ENCODE data around the gene THG1L.
"Not testable (repeated sequence)": the region's sequence is repeated elsewhere in the genome, so short reads cannot be mapped to it uniquely, and the experiment has no call there.

DNA sequence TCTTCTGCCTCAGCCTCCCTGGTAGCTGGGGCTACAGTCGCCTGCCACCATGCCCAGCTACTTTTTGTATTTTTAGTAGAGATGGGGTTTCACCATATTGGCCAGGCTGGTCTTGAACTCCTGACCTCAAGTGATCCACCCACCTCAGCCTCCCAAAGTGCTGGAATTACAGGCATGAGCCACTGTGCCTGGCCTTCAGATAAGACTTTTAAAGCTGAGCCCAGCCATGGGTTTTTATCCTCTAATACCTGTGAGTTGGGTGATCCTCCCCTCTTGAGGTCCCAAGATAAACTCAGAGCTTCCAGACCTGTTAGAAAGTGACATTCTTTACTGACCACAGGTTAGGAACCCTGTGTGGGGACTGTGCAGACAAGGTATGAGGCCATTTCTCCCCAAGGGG lies 3.4 kb upstream of the THG1L start:
- TF ChIP-seq CTCF (IDR thresholded peaks at IDR 0.05); RNF2 (IDR thresholded peaks at IDR 0.05; ENCODE audit: borderline replicate concordance, low read depth); ZFP36 (IDR thresholded peaks at IDR 0.05; ENCODE audit: borderline replicate concordance, partially characterized antibody); PHF8 (IDR thresholded peaks at IDR 0.05; ENCODE audit: borderline replicate concordance, low read depth); NFE2L2 (conservative IDR thresholded peaks at IDR 0.05; ENCODE audit: low read length); KDM1A (IDR thresholded peaks at IDR 0.05; ENCODE audit: low read depth); REST (IDR thresholded peaks at IDR 0.05); USF2 (IDR thresholded peaks at IDR 0.05); ZSCAN20 (CRISPR knock-in tag; IDR thresholded peaks at IDR 0.05): not testable (repeated sequence)

Data from A549 (cell line).